Activated T-helper 1 cell treated with anti-CD3 and anti-CD28 coated beads, Interleukin-2, amount 50 U/mL, for 16 hours (primary cell): ENCODE results near the gene IP6K1.
"Not testable (repeated sequence)": the region's sequence is repeated elsewhere in the genome, so short reads cannot be mapped to it uniquely, and the experiment has no call there.

Experiments used
- DNase-seq, 2 donors: peaks; one replicate each; pipeline ENCODE4 v3.0.0-alpha.2; 2020; ENCODE audit warnings: low read depth in 1 of 2, low spot score in 1 of 2

The IP6K1 gene

GRCh38 chr3:49786357-49787181, at the start of gene IP6K1:
TSS of gene IP6K1 (minus strand) at chr3:49786542. CDS start at chr3:49748040, 38,502 bp downstream.
- peak; percentile 99 for DNase-seq

- DNase-seq: no peak
These were observed 45.0 kb upstream of the IP6K1 start for GRCh38 chr3:49831341-49831740.

- no peak for DNase-seq
These were observed 39.7 kb upstream of the IP6K1 start for GRCh38 chr3:49826016-49826415.

- DNase-seq: not testable (repeated sequence)
These were observed 36.8 kb upstream of the IP6K1 start for GRCh38 chr3:49823131-49823530.

- DNase-seq: no peak
These were observed 27.3 kb upstream of the IP6K1 start, which contains the start of gene UBA7 for GRCh38 chr3:49813497-49814174. TSS of gene UBA7 (minus strand) at chr3:49813953. CDS start at chr3:49813787, 166 bp downstream.

- DNase-seq: no peak
These were observed 26.7 kb upstream of the IP6K1 start for GRCh38 chr3:49812916-49813496.

- no peak for DNase-seq
These were observed 21.2 kb upstream of the IP6K1 start for GRCh38 chr3:49807431-49808114.

GRCh38 chr3:49806850-49807249, 20.5 kb upstream of the IP6K1 start:
- DNase-seq: no peak

- no peak for DNase-seq
These were observed 19.8 kb upstream of the IP6K1 start for GRCh38 chr3:49805897-49806701.

GRCh38 chr3:49805367-49805782, 19.0 kb upstream of the IP6K1 start:
- no peak for DNase-seq

- DNase-seq: no peak
These were observed 18.0 kb upstream of the IP6K1 start for GRCh38 chr3:49804141-49805041.

GRCh38 chr3:49803465-49804140, 17.3 kb upstream of the IP6K1 start:
- peak in 1 of 2 donors; percentile 17 for DNase-seq

- peak; percentile 76 to 77 for DNase-seq
These were observed 16.6 kb upstream of the IP6K1 start, which contains the start of gene INKA1 for GRCh38 chr3:49802719-49803464. TSS of gene INKA1 (plus strand) at chr3:49803261. CDS start at chr3:49803393, 132 bp downstream.

- DNase-seq: no peak
These were observed 14.8 kb upstream of the IP6K1 start for GRCh38 chr3:49801160-49801559.

GRCh38 chr3:49799761-49800160, 13.4 kb upstream of the IP6K1 start, which contains the start of gene CDHR4:
TSS of gene CDHR4 (minus strand) at chr3:49799873. CDS start at chr3:49799812, 61 bp downstream.
- DNase-seq: no peak

GRCh38 chr3:49799105-49799504, 12.8 kb upstream of the IP6K1 start:
- no peak for DNase-seq

GRCh38 chr3:49794926-49795905, 8.9 kb upstream of the IP6K1 start:
- DNase-seq: no peak
